ENCODE measurements around the gene MTCL1.

MTCL1 gene

GRCh38 chr18:8658858-8659485 lies 46.4 kb upstream of the MTCL1 start:
- ATAC-seq (ENCODE audit: low read depth) (no peak), DNase-seq (ENCODE audit: low spot score) (no peak)
- H3K9me3 ChIP-seq (ENCODE audit: severe bottlenecking) = no peaks in the 10 kb centered on the region
- H3K27ac ChIP-seq (ENCODE audit: poor library complexity, severe bottlenecking) = no peak overlapping the region
- no peak overlapping the region for H3K4me3 ChIP-seq (ENCODE audit: severe bottlenecking)
- no peaks in the 10 kb centered on the region for H3K27me3 ChIP-seq (ENCODE audit: insufficient read depth, poor library complexity, severe bottlenecking)
- TF ChIP-seq CTCF (IDR thresholded peaks at IDR 0.05; ENCODE audit: poor library complexity, severe bottlenecking) = no peak
- peaks cover 3% of the 10 kb centered on the region for H3K4me1 ChIP-seq (ENCODE audit: insufficient read depth, poor library complexity, severe bottlenecking)
- H3K36me3 ChIP-seq (ENCODE audit: low read depth) = no peaks in the 10 kb centered on the region

- ATAC-seq (ENCODE audit: low read depth) (no peak), DNase-seq (ENCODE audit: low spot score) (no peak)
- H3K27ac ChIP-seq (ENCODE audit: poor library complexity, severe bottlenecking) = no peak overlapping the region
- no peaks in the 10 kb centered on the region for H3K9me3 ChIP-seq (ENCODE audit: severe bottlenecking)
- no peaks in the 10 kb centered on the region for H3K27me3 ChIP-seq (ENCODE audit: insufficient read depth, poor library complexity, severe bottlenecking)
- no peak overlapping the region for H3K4me3 ChIP-seq (ENCODE audit: severe bottlenecking)
- TF ChIP-seq CTCF (IDR thresholded peaks at IDR 0.05; ENCODE audit: poor library complexity, severe bottlenecking) = no peak
- H3K36me3 ChIP-seq (ENCODE audit: low read depth) = no peaks in the 10 kb centered on the region
- H3K4me1 ChIP-seq (ENCODE audit: insufficient read depth, poor library complexity, severe bottlenecking) = peaks cover 3% of the 10 kb centered on the region
Measured at GRCh38 chr18:8659609-8660242, 45.6 kb upstream of the MTCL1 start.

- no peak for TF ChIP-seq CTCF (IDR thresholded peaks at IDR 0.05; ENCODE audit: poor library complexity, severe bottlenecking)
- no peaks in the 10 kb centered on the region for H3K9me3 ChIP-seq (ENCODE audit: severe bottlenecking)
Measured at GRCh38 chr18:8660316-8660715, 45.0 kb upstream of the MTCL1 start.

GRCh38 chr18:8661754-8662559 lies 43.4 kb upstream of the MTCL1 start:
- Histone ChIP-seq H3K27ac (ENCODE audit: poor library complexity, severe bottlenecking) (no peak overlapping the region), H3K9me3 (ENCODE audit: severe bottlenecking) (no peaks in the 10 kb centered on the region), H3K36me3 (ENCODE audit: low read depth) (no peaks in the 10 kb centered on the region), H3K27me3 (ENCODE audit: insufficient read depth, poor library complexity, severe bottlenecking) (no peaks in the 10 kb centered on the region), H3K4me3 (ENCODE audit: severe bottlenecking) (no peak overlapping the region), H3K4me1 (ENCODE audit: insufficient read depth, poor library complexity, severe bottlenecking) (peaks cover 10% of the 10 kb centered on the region)
- DNase-seq (ENCODE audit: low spot score) = no peak
- no peak for TF ChIP-seq CTCF (IDR thresholded peaks at IDR 0.05; ENCODE audit: poor library complexity, severe bottlenecking)
- no peak for ATAC-seq (ENCODE audit: low read depth)

More at GRCh38 chr18:8660316-8660715, 45.0 kb upstream of the MTCL1 start:
- Histone ChIP-seq H3K27me3 (ENCODE audit: insufficient read depth, poor library complexity, severe bottlenecking) (no peaks in the 10 kb centered on the region), H3K36me3 (ENCODE audit: low read depth) (no peaks in the 10 kb centered on the region), H3K27ac (ENCODE audit: poor library complexity, severe bottlenecking) (no peak overlapping the region), H3K4me1 (ENCODE audit: insufficient read depth, poor library complexity, severe bottlenecking) (peaks cover 6% of the 10 kb centered on the region), H3K4me3 (ENCODE audit: severe bottlenecking) (no peak overlapping the region)
- ATAC-seq (ENCODE audit: low read depth) = no peak
- no peak for DNase-seq (ENCODE audit: low spot score)
